GM04504 (cell line): ENCODE results near the gene UBE2F.
"Not testable (repeated sequence)": the region's sequence is repeated elsewhere in the genome, so short reads cannot be mapped to it uniquely, and the experiment has no call there.

Experiments used
- DNase-seq: peaks from one replicate; pipeline ENCODE4 v3.0.0-alpha.2; 2012; ENCODE audit warnings: low read depth

The UBE2F gene

DNA sequence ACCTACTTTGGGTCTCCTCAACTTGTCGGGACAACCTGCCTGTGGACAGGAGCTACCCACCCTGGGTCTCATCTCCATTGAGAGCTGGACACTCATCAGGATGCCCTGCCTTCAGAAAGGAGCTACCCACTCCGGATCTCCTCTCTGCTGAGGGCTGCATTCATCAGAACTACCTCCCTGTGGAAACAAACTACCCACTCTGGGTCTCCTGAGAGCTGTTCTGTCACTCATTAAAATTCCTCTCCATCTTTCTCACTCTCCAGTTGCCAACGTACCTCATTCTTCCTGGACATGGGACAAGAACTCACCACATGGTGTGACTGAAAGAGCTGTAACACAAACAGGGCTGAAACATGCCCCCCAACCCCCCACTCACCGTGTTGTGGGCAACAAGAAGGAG, 22.5 kb upstream of the UBE2F start:
- DNase-seq, result no peak

DNA sequence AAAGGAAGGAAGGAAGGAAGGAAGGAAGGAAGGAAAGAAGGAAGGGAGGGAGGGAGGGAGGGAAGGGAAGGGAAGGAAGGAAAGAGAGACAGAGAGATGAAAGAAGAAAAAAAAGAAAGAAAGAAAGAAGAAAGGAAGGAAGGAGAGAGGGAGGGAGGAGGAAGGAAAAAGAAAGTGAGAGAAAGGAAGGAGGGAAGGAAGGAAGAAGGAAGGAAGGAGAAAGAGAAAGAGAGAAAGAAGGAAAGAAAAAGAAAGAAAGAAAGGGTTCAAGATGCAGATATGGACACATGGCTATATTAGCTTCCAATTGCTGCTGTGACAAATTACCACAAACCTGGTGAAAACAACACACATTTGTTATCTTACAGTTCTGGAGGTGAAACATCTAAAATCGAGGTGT, 20.4 kb upstream of the UBE2F start:
- no peak for DNase-seq

- not testable (repeated sequence) for DNase-seq
Measured at GRCh38 chr2:237951354-237951753, 15.5 kb upstream of the UBE2F start.

DNA sequence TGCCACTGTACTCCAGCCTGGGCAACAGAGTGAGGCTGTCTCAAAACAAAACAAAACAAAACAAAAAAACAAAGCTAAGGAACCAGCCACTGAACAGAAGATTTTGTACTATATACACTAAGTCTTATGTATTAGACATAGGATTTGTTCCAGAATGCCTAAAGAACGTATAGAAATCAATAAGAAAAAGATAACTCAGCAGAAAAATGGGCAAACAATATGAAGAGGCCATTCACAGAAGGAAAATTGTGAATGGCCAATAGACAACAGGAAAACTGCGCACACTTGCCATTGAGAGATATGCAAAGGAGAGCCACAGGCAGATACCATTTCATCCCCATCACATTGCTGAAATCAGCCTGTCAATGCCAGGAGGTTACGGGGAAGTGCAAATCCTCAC, 14.9 kb upstream of the UBE2F start:
- no peak for DNase-seq

DNA sequence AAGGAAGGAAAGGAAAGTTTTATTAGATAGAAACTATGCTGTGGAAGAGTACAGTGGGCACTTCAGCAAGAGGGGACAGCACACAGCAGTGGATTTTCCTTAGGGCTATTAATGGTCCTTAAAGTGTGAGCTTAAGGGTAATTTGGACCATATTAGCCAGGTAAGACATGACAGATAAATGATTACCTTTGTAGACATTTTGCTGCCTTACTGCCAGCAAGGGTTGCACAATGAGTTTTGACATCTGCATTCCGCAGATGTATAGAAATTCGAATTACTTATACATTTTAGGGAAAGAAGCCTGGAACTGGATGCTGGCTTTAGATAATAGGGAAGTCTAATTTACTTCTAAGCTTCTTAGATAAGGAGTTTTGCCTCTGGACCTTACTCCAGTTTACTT, 14.0 kb upstream of the UBE2F start:
- DNase-seq, result no peak

GRCh38 chr2:237955640-237956401, 11.0 kb upstream of the UBE2F start:
- no peak for DNase-seq

DNA sequence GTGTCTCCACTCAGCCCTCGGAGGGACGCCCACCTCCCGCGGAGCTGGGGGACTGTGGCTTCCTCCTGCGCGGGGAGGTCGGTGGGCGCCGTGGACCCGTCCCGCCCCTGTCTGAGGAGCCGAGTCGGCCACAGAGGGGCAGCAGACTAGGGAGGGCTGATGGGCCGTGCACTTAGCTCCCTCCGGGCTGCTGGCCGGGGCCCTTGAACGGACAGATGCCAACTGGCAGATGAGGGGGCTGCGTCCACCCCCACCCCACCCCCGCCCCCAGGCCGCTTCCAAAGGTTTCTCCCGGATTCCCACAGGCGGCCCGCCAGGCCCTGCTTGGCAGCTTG, 10.4 kb upstream of the UBE2F start:
- DNase-seq, result no peak

- DNase-seq, result no peak
Measured at GRCh38 chr2:237961637-237962036, 5.2 kb upstream of the UBE2F start.

DNA sequence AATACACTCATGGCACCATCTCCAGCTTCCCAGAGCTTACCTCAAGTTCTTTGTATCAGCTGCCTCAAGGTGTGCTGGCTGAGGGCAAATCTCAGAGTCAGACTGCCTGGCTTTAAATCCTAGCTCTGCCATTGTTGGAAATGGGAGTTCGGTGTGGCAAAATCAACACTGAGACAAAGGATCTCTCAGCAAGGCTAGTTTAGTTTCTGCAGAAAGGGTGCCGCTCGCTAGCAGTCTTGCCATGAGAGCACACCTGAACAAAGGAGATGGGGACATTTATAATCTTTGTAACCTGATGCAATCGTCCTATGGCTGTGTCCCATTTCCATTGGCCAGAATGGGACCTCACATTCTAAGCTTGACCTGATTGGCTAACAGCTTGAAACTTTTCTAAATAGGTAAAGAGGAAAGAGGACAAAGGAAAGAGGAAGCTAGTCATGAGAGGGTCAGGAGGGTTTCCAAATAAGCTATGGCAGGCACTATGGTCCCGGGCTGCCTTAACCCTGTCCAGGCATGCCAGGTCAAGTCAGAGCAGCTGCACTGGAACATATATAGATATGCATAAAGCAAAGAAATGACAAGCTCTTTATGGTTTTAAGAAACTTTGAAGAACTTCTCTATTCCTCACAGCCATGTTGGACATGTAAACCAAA, 4.3 kb upstream of the UBE2F start:
- no peak for DNase-seq

GRCh38 chr2:237963490-237963991, 3.3 kb upstream of the UBE2F start:
- not testable (repeated sequence) for DNase-seq

DNA sequence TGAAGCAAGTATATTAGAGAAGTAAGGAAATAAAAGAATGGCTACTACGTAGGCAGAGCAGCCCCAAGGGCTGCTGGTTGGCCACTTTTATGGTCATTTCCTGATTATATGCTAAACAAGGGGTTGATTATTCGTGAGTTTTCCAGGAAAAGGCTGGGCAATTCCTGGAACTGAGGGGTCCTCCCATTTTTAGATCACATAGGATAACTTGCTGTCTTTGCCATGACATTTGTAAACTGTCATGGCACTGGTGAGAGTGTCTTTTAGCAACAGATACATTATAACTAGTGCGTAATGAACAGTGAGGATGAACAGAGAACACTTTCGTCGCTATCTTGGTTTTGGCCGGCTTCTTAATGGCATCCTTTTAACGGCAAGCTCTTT, 2.6 kb upstream of the UBE2F start:
- DNase-seq, result no peak

DNA sequence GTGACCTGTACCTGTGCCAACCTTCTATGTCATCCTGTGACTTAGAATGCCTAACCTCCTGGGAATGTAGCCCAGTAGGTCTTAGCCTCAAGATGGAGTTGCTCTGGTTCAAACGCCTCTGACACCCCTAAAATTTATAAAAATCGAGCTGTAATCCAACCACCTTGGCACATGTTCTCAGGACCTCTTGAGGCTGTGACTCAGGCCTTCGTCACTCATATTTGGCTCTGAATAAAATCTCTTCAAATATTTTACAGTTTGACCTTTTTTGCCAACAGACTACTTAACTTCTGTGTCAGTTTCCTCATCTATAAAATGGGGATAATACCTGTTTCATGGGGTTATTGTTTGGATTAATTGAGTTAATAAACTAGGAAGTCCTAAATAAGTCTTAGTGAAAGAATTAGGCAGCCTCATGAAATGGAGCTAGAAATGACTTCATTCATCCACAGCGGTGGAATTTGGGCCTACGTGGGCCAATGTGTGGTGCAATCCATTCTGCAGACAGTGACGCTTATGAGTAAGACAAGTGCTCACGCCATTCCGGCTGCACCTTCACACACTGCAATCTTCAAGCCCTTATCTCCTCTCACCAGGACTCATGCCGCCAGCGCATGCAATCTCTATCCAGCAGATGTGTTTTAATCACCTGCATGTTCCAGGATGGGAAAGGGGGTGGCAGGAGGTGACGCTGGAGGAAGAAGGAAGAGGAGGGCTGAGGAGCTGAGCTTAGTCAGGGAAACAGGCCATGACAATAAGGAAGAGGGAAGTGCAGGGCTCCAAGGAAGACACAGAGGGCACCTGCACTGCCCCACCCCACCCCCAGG, 2.0 kb upstream of the UBE2F start:
- DNase-seq, result no peak

DNA sequence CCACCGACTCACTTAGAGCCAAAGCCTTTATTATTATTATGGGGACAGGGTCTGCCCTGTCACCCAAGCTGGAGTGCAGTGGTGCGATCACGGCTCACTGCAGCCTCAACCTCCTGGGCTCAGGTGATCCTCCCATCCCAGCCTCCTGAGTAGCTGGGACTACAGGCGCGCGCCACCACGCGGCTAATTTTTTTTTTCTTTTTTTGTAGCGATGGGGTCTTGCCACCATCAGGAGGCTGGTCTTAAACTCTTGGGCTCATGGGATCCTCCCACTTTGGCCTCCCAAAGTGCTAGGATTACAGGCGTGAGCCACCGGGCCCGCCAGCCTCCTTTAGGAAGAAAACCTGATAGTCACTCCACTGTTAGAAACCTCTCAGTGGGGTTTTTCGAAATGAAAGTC, 970 bp upstream of the UBE2F start:
- DNase-seq, result not testable (repeated sequence)

DNA sequence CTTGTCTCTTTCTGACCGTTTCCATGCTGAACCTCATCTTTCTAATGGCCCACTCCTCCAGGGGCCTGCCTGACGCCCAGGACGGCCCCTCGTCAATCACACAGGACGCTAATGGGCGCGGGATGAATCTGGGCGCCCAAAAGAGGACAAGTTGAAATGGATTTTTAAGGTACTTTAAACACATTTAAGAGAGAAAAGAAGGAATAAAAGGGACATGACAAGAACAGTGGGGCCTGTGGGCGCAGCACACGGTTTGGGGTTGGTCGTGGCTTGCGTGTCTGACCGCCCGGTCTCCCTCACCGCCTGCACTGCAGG, 607 bp upstream of the UBE2F start:
- DNase-seq, result no peak

DNA sequence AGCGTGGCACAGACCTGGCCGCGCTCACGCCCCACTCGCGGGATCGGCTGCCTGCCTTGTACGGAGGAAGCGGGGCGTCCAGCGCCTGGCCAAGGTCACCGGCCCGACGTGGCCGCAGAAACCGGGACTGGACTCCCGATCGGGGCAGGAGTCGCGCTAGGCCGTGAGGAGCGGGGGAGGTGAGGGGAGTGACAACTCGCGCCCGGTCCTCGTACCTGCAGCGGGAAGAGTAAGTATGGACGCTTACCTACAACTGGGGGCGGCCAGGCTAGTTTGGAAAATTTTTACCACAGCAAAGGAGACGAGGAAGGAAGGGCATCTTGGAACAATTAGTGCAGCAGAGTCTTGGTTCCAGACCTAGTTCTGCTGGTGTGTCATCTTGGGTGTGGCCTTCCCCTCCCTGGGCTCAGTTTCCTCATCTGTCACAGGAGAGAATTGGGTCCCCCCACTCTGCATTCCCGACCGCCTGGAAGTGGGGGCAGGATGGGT, 693 bp downstream of the UBE2F start:
- DNase-seq, result no peak

DNA sequence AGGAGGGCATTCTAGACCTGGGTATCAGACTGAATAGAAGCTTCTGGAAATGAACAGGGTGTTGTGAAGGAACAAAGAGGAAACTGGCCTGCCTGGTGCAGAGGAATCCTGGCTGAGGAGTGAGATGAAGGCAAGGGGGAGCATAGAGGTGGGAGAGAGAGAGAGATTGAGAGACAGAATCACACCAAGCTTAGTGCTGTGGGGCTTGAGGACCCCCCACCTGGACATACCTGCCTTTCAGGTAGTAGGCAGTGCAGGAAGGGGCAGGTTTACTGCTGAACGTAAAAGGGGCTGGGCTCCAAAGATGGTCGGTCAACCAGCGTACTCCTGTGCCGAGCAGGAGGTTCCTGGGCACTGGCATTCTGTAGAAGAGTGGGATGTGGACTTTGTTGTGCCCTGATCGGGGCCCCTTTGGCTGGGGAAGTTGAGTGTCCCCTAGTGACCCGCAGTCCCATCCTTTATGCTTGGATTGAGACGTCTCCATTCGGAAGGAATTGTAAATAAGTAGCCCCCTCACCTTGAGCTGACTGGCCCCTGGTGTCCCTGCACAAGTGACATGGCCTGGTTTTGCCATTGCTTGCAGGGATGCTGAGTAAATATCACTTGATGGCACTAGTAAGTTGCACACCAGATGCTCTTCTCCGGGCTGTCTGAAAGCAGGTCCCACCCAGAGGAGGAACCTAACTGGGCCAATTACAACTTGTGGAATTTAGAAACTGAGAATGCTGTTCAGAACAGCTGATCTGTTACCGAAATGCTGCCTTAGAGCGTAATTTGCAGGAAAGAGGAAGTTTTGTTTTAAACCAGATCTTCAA, 1.4 kb downstream of the UBE2F start:
- peak; percentile 57 for DNase-seq

GRCh38 chr2:237971661-237972060, 4.8 kb downstream of the UBE2F start:
- no peak for DNase-seq

DNA sequence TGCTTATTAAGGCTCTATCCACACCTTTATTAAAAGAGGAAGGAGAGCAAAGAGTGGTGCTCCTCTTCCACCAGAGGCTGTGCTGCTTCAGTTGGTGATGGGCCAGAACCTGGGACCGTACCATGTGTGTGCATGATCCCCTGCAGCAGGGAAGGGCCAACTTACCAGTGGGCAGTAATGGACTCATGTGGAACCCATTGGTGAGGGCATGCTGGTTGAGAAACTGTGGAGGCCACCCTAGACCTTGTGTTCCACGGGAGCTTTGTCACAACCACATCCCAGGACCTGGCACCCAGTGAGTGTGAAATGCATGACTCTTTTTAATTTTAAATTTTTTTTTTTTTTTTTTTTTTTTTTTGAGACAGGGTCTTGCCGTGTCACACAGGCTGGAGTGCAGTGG, 5.4 kb downstream of the UBE2F start:
- no peak for DNase-seq

GRCh38 chr2:237972936-237973335, 6.1 kb downstream of the UBE2F start:
- DNase-seq, result no peak

DNA sequence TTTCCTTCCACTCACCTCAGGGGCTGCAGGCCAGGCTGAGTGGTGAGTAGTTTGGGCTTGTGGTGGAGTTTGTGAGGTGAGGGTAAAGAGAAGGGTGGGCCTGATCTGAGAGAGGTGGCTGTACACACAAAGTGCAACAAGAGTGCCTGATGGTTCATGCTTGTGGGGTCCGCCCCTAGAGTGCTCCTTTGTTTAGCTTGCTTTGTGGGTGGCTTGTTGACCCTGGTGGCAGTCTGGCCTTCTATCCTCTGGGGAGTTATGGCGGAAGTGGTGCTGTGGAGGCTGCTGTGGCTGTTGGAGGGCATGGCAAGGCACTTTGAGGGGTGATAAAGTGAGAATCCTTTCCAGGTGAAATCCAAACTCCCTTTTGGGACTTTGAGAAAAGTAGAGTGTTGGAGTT, 10.6 kb downstream of the UBE2F start:
- no peak for DNase-seq

GRCh38 chr2:237978058-237978712, 11.4 kb downstream of the UBE2F start:
- DNase-seq, result peak; percentile 43

- DNase-seq, result no peak
Measured at GRCh38 chr2:237979331-237979730, 12.5 kb downstream of the UBE2F start.
